ENCODE data around the gene C1GALT1.
"Not testable (repeated sequence)": the region's sequence is repeated elsewhere in the genome, so short reads cannot be mapped to it uniquely, and the experiment has no call there.

Gene C1GALT1

GRCh38 chr7:7182156-7183060, at the start of gene C1GALT1:
TSS of gene C1GALT1 (plus strand) at chr7:7182544. CDS start at chr7:7234320, 51,776 bp downstream.
- DNase-seq (ENCODE audit: low read depth), result peak; percentile 98

DNA sequence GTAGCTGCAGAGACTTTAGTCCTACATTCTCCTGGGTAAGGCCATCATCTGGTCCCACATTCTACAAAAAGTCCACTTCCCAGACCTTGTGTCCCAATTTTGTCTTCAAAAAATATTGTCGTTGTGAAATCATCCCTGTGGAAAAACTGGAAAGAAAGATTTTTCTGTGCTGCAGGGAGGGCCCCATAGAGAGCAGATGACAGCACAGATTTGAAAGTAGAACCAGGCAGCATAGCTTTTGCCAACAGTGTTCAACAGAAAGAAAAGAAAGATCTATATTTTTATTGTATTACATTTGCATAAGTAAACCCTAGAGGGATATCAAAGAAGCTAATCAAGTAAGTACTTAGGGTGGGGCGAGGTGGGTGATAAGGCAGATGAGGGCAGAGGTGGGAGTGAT, 48.3 kb upstream of the C1GALT1 start:
- DNase-seq (ENCODE audit: low read depth), result no peak

GRCh38 chr7:7135074-7135473, 47.3 kb upstream of the C1GALT1 start:
- no peak for DNase-seq (ENCODE audit: low read depth)

GRCh38 chr7:7135924-7136323, 46.4 kb upstream of the C1GALT1 start:
- DNase-seq (ENCODE audit: low read depth), result not testable (repeated sequence)

DNA sequence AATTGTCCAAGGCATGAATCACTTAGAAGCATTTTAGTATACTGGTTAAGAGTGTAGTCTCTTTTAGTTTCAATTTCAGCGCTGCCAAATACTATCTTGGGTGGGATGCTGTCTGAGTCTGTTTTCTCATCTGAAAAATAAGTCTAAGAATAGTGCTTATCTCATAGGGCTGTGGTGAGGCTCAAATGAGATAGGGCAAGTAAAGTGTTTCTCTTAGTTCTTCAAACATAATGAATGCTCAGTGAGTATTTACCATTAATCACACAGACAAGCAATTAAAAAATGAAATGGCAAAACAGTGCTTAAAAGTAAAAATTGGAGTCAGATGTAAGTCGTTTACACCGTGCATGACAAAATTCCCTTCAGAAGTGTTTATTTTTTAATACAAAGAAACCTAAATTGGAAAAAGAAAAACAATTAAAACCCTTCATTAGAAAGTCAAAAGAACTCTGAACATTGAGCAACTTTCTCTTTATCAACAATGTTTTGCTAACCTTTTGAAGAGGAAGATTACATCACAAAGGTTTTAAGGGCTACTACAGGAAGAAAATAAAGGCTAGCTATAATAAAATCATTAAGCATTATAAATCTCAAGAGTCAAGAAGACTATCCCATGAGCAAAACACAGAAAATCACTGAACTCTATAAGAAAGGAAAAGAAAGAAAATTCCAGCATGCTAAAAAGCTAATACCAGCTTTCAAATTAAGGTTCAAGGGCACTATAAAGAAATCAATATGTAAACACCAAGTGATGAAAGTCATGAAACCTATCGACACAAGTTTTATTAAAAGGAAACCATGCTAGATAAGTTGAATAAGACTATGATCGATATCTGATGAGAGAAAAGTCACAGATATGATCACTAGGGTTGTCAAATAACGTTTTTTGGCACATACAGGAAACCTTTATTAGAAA, 45.6 kb upstream of the C1GALT1 start:
- DNase-seq (ENCODE audit: low read depth), result no peak

- no peak for DNase-seq (ENCODE audit: low read depth)
Observed at GRCh38 chr7:7138897-7139296, 43.4 kb upstream of the C1GALT1 start.

GRCh38 chr7:7143404-7143803, 38.9 kb upstream of the C1GALT1 start:
- not testable (repeated sequence) for DNase-seq (ENCODE audit: low read depth)

DNA sequence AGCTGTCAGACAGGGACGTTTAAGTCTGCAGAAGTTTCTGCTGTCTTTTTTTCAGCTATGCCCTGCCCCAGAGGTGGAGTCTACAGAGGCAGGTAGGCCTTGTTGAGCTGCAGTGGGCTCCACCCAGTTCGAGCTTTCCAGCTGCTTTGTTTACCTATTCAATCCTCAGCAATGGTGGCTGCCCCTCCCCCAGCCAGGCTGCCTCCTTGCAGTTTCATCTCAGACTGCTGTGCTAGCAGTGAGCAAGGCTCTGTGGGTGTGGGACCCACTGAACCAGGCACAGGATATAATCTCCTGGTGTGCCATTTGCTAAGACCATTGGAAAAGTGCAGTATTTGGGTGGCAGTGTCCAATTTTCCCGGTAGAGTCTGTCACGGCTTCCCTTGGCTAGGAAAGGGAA, 37.2 kb upstream of the C1GALT1 start:
- not testable (repeated sequence) for DNase-seq (ENCODE audit: low read depth)

- no peak for DNase-seq (ENCODE audit: low read depth)
Observed at GRCh38 chr7:7146837-7147236, 35.5 kb upstream of the C1GALT1 start.

- no peak for DNase-seq (ENCODE audit: low read depth)
Observed at GRCh38 chr7:7148798-7149481, 33.4 kb upstream of the C1GALT1 start.

- no peak for DNase-seq (ENCODE audit: low read depth)
Observed at GRCh38 chr7:7151285-7151684, 31.1 kb upstream of the C1GALT1 start.

DNA sequence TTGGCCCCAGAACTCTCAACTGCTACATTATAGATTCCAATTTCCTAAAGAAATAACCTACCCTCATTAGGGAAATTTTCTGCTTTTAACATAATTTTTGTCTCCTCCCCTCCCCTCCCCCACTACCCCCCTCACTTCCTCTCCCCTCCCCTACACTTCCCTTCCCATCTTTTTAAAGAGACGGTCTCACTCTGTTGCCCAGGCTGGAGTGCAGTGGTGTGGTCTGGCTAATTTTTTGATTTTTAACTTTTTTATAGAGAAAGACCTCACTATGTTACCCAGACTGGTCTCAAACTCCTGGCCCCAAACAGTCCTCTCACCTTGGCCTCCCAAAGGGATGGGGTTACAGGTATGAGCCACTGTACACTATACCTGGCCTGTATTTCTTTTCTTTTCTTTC, 30.5 kb upstream of the C1GALT1 start:
- no peak for DNase-seq (ENCODE audit: low read depth)

DNA sequence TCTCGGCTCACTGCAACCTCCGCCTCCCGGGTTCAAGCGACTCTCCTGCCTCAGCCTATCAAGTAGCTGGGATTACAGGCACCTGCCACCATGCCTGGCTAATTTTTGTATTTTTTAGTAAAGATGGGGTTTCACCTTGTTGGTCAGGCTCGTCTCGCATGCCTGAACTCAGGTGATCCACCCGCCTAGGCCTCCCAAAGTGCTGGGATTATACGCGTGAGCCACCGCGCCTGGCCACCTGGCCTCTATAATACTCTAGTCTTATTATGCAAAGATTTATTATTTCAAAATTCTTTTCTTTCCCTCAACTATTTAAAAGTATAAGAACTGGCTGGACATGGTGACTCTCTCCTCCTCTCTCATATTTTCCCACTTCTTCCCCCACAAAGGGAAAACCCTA, 30.0 kb upstream of the C1GALT1 start:
- no peak for DNase-seq (ENCODE audit: low read depth)

- DNase-seq (ENCODE audit: low read depth), result not testable (repeated sequence)
Observed at GRCh38 chr7:7154355-7154754, 28.0 kb upstream of the C1GALT1 start.

DNA sequence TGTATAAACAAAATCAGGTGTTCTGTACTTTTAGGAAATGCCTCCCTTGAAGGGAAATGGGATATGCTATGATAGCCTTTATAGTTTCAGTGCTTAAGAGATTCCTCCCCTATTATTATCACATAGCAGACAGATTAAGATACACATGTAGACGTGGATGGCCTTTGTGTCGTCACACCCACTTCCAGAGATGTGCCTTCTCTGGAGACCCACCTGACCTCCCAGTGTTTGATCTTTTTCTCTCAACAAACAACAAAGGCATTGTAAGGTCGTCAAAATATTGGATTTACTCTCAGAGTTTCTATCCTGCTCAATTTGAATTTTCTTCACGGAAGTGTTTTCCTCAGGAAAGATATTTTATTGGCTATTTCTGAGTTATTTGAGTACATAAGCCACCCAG, 25.7 kb upstream of the C1GALT1 start:
- DNase-seq (ENCODE audit: low read depth), result no peak

DNA sequence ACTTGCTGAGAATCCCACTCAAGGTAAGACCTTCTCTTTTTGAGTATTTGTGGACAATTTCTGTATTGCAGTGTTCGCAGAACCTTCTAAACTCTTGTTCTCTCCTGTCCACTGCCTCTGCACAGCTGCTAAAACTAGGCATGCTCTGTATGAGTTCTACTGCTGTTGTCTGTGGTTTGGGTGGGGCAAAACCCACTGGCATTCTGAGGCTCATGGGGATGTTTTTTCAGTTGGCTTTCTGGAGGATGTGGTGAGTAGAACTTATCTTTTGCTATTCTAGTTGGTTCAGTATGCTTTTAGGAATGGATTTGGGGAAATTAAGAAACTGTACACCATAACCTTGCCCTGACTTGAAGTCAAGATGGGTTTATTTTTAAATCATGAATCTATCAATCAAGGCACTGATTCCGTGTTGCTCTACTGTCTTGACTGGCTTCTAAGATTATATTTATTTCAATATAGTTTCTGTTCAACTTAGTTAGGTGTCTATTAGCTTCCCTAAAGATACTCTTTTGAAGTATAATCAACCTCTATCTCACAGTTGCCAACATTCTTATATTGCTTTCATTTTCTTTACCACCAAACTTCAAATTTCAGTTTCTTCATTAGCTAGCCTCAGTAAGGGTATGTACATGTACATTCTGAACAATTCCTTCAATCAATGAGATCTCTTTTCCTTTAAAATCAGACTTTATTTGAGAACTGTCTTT, 25.0 kb upstream of the C1GALT1 start:
- DNase-seq (ENCODE audit: low read depth), result peak; percentile 6

GRCh38 chr7:7157887-7158271, 24.5 kb upstream of the C1GALT1 start:
- no peak for DNase-seq (ENCODE audit: low read depth)

DNA sequence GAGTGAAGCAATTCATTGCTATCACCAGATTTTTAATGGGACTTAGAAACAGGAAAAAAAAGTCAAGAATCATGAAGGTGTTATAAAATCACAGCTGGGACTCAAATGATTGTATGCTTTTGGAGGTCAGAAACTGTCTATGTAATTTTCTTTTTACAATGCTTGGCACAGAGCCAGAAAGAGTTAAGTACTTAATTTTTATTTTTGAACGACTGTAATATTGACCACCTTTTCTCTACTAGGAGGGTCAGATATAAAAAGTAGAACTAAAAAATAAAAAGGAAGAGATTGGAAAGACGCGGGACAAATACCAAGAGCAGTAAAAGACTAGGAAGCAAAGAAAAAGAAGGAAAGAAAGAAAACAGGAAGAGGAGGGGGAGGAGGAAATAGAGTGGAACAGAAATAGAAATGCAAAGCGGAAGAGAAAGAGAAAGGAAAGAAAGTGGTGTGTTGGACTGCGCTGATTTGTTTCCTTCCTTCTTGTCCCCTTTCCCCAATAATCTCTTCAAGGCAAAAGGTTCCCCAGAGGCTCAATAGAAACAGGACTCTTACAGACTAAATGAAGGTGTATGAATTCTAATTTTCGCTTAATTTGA, 23.2 kb upstream of the C1GALT1 start:
- DNase-seq (ENCODE audit: low read depth), result no peak

GRCh38 chr7:7164591-7164990, 17.8 kb upstream of the C1GALT1 start:
- no peak for DNase-seq (ENCODE audit: low read depth)

GRCh38 chr7:7165372-7165771, 17.0 kb upstream of the C1GALT1 start:
- DNase-seq (ENCODE audit: low read depth), result no peak

- no peak for DNase-seq (ENCODE audit: low read depth)
Observed at GRCh38 chr7:7166318-7166717, 16.0 kb upstream of the C1GALT1 start.

Measured in fibroblast of the conjunctiva (primary cell).